Muscle layer of duodenum (tissue), 2 donors: Measurements from ENCODE around the gene CYP17A1.
"Not testable (repeated sequence)": the region's sequence is repeated elsewhere in the genome, so short reads cannot be mapped to it uniquely, and the experiment has no call there.

Source experiments
- H3K27ac ChIP-seq: one replicate; pipeline ENCODE4 v1.7.0; 2013; ENCODE audit warnings: mild to moderate bottlenecking, low read length
- H3K27me3 ChIP-seq: one replicate; pipeline ENCODE4 v1.7.0; 2013; ENCODE audit warnings: low read depth, mild to moderate bottlenecking, control low read depth, low read length
- H3K36me3 ChIP-seq, 2 donors: one replicate each; pipeline ENCODE4 v1.7.0; 2013; ENCODE audit warnings: low read length in 2 of 2, control low read depth in 1 of 2, mild to moderate bottlenecking in 1 of 2; ENCODE audit not compliant: insufficient read depth in 2 of 2, control insufficient read depth in 1 of 2
- H3K4me1 ChIP-seq, 2 donors: one replicate each; pipeline ENCODE4 v1.7.0; 2013; ENCODE audit warnings: low read length in 2 of 2, mild to moderate bottlenecking in 2 of 2, control low read depth in 1 of 2, moderate library complexity in 1 of 2; ENCODE audit not compliant: insufficient read depth in 2 of 2, control insufficient read depth in 1 of 2
- H3K4me3 ChIP-seq, 2 donors: one replicate each; pipeline ENCODE4 v1.7.0; 2013; ENCODE audit warnings: low read length in 2 of 2, low read depth in 1 of 2, mild to moderate bottlenecking in 1 of 2
- H3K9me3 ChIP-seq, 2 donors: one replicate each; pipeline ENCODE4 v1.7.0; 2013; ENCODE audit warnings: low read length in 2 of 2, control low read depth in 1 of 2, mild to moderate bottlenecking in 1 of 2; ENCODE audit not compliant: control insufficient read depth in 1 of 2
- donor health status: healthy.

CYP17A1 gene

GRCh38 chr10:102856758-102857424, 19.7 kb upstream of the CYP17A1 start:
- Histone ChIP-seq H3K4me1 (peaks cover 0 to 9% of the 10 kb centered on the region in 2 donors), H3K27ac (no peak overlapping the region), H3K27me3 (no peaks in the 10 kb centered on the region), H3K36me3 (peaks cover 9 to 13% of the 10 kb centered on the region in 2 donors), H3K9me3 (no peaks in the 10 kb centered on the region), H3K4me3 (no peak overlapping the region)

DNA sequence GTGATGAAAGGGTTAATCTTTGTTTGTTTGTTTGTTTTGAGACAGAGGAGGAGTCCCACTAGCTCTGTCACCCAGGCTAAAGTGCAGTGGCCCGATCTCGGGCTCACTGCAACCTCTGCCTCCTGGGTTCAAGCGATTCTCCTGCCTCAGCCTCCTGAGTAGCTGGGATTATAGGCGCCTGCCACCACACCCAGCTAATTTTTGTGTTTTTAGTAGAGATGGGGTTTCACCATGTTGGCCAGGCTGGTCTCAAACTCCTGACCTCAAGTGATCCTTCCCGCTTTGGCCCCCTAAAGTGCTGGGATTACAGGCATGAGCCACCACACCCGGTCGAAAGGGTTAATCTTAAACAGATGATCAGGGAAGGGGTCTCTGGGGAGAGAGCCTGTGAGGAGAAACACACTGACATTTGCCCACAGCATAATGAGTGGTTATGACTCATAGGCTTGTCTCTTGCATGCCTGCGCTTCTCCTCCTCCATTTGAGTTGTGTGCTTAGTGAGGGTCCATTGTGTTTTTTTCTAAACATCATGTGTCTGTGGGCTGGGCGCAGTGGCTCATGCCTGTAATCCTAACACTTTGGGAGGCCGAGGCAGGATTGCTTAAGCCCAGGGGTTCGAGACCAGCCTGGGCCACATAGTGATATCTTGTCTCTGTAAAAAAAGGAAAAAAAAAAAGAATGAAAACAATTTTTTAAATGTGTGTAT, 18.7 kb upstream of the CYP17A1 start:
- not testable (repeated sequence) for H3K9me3 ChIP-seq, H3K4me1 ChIP-seq, H3K27me3 ChIP-seq, H3K4me3 ChIP-seq
- H3K36me3 ChIP-seq, result peaks cover 7 to 10% of the 10 kb centered on the region in 2 donors
- H3K27ac ChIP-seq, result peak overlapping the region; percentile 45

DNA sequence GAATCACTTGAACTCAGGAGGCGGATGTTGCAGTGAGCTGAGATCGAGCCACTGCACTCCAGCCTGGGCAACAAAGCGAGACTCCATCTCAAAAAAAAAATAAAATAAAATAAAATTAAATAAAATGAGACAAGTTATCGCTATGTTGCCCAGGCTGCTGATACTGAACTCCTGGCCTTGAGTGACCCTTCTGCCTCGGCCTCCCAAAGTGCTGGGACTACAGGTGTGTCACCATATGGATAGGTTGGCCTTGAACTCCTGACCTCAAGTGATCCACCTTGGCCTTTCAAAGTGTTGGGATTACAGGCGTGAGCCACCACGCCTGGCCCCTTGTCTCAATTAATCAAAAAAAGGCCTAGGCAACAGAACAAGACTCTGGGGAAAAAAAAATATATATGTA, 16.0 kb upstream of the CYP17A1 start:
- not testable (repeated sequence) for H3K4me3 ChIP-seq, H3K36me3 ChIP-seq, H3K4me1 ChIP-seq, H3K27ac ChIP-seq, H3K9me3 ChIP-seq, H3K27me3 ChIP-seq

DNA sequence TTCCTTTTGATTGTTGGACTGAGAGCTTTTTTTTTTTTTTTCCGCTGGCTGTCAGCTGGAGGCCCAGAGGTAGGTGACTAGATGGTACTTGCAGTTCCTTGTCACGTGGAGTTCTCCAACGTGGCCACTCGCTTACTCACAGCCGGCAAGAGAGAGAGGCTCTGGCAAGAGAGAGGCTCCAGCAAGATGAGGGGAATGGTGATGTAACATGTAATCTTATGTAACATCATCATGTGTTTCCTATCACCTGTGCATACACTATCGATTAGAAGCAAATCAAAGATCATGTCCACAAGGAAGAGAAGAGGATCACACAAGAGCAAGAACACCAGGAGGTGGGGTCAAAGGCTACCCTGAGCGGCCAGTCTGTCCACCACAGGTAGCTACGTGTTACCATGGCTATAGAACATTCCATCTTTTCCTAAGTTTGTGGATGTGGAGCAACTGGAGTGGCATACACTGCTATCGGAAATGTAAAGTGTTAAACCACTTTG, 12.9 kb upstream of the CYP17A1 start:
- no peak overlapping the region for H3K4me3 ChIP-seq
- H3K27me3 ChIP-seq, result no peaks in the 10 kb centered on the region
- no peaks in the 10 kb centered on the region for H3K9me3 ChIP-seq
- peaks cover 0 to 2% of the 10 kb centered on the region in 2 donors for H3K4me1 ChIP-seq
- no peak overlapping the region for H3K27ac ChIP-seq
- H3K36me3 ChIP-seq, result no peaks in the 10 kb centered on the region

DNA sequence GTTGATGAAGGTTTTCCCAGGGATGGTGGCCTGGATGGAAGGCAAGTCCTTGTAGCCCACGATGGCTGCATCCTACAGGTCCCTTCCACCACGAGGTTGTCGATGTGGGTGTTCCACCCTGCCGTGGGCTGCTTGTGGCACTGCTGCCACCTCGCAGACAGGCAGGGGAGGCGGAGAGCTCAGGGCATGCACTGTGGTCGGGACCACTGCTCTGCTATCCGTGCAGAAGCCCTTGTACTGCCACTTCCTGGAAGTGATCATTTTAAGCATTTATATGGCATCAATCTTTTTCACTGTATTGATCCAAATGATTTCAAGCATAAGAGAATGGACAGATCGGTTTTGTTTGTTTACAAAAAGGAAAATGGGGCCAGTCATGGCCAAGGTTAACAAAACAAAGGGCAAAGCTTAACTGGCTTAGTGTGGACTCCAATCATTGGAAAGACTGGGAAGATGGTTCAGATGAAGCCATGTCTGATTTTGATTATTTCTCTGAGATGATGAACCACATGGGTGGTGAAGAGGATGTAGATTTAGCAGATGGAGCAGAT, 8.2 kb upstream of the CYP17A1 start:
- no peak overlapping the region for H3K27ac ChIP-seq
- no peaks in the 10 kb centered on the region for H3K9me3 ChIP-seq
- H3K4me1 ChIP-seq, result no peaks in the 10 kb centered on the region
- no peaks in the 10 kb centered on the region for H3K27me3 ChIP-seq
- H3K36me3 ChIP-seq, result no peaks in the 10 kb centered on the region
- no peak overlapping the region for H3K4me3 ChIP-seq

- H3K27ac ChIP-seq, H3K27me3 ChIP-seq, H3K4me1 ChIP-seq, H3K36me3 ChIP-seq, H3K9me3 ChIP-seq, H3K4me3 ChIP-seq: not testable (repeated sequence)
Observed at GRCh38 chr10:102844190-102844776, 7.1 kb upstream of the CYP17A1 start.

DNA sequence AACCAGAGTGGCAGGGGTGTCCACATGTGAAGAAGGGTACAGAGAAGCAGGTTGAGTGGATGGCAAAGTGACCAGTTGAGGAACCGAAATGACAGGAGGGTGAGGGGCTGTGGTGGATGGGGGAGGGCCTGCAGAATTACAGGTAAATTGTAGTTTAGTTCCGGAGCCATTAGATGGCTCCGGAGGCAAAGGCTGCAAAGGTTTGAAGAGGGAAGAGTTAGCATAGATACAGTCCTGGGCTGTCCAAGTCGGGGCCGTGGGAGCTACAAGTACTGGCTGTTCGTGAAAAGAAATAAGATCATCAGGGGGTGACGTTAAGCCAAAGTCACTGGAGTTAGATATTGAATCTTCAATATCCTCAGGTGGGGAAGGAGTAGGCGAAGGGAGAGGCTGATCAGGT, 5.9 kb upstream of the CYP17A1 start:
- not testable (repeated sequence) for H3K4me1 ChIP-seq, H3K27ac ChIP-seq, H3K36me3 ChIP-seq, H3K9me3 ChIP-seq, H3K27me3 ChIP-seq, H3K4me3 ChIP-seq

- Histone ChIP-seq H3K9me3 (peaks cover 0 to 2% of the 10 kb centered on the region in 2 donors), H3K36me3 (no peaks in the 10 kb centered on the region), H3K27ac (no peak overlapping the region), H3K4me1 (no peaks in the 10 kb centered on the region), H3K4me3 (no peak overlapping the region), H3K27me3 (no peaks in the 10 kb centered on the region)
Observed at GRCh38 chr10:102841827-102842345, 4.7 kb upstream of the CYP17A1 start.

DNA sequence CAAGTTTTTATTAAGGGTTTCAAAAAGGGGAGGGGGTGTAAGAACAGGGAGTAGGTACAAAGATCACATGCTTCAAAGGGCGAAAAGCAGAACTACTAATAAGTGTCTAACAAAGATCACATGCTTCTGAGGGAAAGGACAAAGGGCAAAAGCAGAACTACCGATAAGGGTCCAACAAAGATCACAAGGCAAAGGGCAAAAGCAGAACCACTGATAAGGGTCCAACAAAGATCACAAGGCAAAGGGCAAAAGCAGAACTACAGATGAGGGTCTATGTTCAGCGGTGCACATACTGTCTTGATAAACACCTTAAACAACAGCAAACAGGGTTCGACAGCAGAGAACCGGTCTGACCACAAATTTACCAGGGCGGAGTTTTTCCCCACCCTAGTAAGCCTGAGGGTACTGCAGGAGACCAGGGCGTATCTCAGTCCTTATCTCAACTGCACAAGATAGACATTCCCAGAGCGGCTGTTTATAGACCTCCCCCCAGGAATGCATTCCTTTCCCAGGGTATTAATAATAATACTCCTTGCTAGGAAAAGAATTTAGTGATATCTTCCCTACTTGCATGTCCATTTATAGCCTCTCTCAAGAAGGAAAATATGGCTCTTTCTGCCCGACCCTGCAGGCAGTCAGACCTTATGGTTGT, 1.2 kb upstream of the CYP17A1 start:
- H3K36me3 ChIP-seq, H3K4me3 ChIP-seq, H3K4me1 ChIP-seq, H3K27ac ChIP-seq, H3K27me3 ChIP-seq, H3K9me3 ChIP-seq: not testable (repeated sequence)

GRCh38 chr10:102835007-102835482, 2.2 kb downstream of the CYP17A1 start:
- H3K9me3 ChIP-seq, result peaks cover 0 to 2% of the 10 kb centered on the region in 2 donors
- H3K36me3 ChIP-seq, result no peaks in the 10 kb centered on the region
- no peak overlapping the region for H3K4me3 ChIP-seq
- H3K27me3 ChIP-seq, result no peaks in the 10 kb centered on the region
- H3K27ac ChIP-seq, result no peak overlapping the region
- no peaks in the 10 kb centered on the region for H3K4me1 ChIP-seq

DNA sequence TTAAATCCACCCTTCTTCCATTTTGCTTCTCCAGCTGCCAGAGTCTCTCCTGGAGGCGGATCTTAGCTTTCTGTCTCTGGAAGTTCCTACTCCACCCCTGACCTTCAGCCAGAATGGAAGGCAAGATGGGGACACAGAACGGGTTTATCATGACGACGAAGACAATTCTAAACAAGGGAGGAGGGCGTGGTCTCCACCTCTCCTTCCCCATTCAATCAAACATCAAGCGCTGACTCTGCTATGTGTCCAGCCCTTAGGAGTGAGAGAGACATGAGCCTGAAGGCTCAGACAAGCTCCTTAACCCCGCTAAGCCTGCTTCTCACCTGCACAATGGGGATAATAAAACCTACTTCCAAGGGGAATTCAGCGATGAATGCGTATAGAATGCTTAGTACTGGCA, 3.1 kb downstream of the CYP17A1 start:
- Histone ChIP-seq H3K4me3 (no peak overlapping the region), H3K36me3 (no peaks in the 10 kb centered on the region), H3K9me3 (peaks cover 0 to 2% of the 10 kb centered on the region in 2 donors), H3K27me3 (no peaks in the 10 kb centered on the region), H3K4me1 (no peaks in the 10 kb centered on the region), H3K27ac (no peak overlapping the region)
